Mammary epithelial cell (primary cell): ENCODE measurements around the gene C2orf78.

Experiments
- EZH2 ChIP-seq: IDR thresholded peaks from 2 replicates; pipeline ENCODE4 v1.6.1; 2012; ENCODE audit warnings: low read length, inconsistent platforms, borderline replicate concordance
- TF ChIP-seq, protein P1 (sequence below), 2 donors: IDR thresholded peaks in 1 of 2; conservative IDR thresholded peaks in 1 of 2; 2 replicates each; pipeline ENCODE4 v1.5.1; 2011 to 2012; ENCODE audit warnings: inconsistent platforms in 2 of 2, low read length in 2 of 2, mild to moderate bottlenecking in 2 of 2, control low read depth in 1 of 2, low read depth in 1 of 2; ENCODE audit not compliant: insufficient read depth in 1 of 2; ENCODE audit errors: extremely low read depth in 1 of 2

DNA sequence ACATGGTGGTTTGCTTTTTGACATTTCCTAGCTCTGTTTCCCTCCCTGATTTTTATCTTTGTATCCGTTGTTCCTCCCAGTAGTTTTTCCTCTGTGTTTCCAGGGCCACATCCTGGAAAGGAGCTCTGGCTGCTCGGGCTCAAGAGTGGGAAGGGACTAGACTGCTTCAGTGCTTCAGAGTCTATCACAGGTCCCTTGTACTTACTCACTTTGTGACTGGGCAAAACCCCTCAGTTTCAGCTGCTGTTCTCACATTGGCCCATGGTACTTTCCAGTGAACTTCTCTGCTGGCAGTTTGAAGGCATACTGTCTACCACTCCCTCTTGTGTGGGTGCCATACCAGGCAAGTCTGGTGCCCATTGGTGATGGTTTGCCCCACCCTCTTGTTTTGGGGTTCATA, 37.2 kb downstream of the C2orf78 start:
- TF ChIP-seq, protein P1, sequence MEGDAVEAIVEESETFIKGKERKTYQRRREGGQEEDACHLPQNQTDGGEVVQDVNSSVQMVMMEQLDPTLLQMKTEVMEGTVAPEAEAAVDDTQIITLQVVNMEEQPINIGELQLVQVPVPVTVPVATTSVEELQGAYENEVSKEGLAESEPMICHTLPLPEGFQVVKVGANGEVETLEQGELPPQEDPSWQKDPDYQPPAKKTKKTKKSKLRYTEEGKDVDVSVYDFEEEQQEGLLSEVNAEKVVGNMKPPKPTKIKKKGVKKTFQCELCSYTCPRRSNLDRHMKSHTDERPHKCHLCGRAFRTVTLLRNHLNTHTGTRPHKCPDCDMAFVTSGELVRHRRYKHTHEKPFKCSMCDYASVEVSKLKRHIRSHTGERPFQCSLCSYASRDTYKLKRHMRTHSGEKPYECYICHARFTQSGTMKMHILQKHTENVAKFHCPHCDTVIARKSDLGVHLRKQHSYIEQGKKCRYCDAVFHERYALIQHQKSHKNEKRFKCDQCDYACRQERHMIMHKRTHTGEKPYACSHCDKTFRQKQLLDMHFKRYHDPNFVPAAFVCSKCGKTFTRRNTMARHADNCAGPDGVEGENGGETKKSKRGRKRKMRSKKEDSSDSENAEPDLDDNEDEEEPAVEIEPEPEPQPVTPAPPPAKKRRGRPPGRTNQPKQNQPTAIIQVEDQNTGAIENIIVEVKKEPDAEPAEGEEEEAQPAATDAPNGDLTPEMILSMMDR (conservative IDR thresholded peaks at IDR 0.05 in 1 of 2, IDR thresholded peaks at IDR 0.05 in 1 of 2; ENCODE audit: extremely low read depth in 1 of 2, insufficient read depth in 1 of 2, low read depth in 1 of 2, low read length in 2 of 2), result no peak
- no peak for TF ChIP-seq EZH2
